Activated naive CD8-positive, alpha-beta T cell (primary cell): ENCODE data around the gene APBA2.

ENCODE experiments used
- H3K27ac Mint-ChIP-seq: one replicate; pipeline ENCODE4 v1.8.0; 2021; ENCODE audit warnings: mixed read lengths
- H3K27me3 Mint-ChIP-seq: one replicate; pipeline ENCODE4 v1.8.0; 2021; ENCODE audit warnings: mixed read lengths
- H3K36me3 Mint-ChIP-seq: one replicate; pipeline ENCODE4 v1.8.0; 2021; ENCODE audit warnings: mixed read lengths
- H3K4me1 Mint-ChIP-seq: one replicate; pipeline ENCODE4 v1.8.0; 2021; ENCODE audit warnings: low read depth, mixed read lengths
- H3K4me3 Mint-ChIP-seq: one replicate; pipeline ENCODE4 v1.8.0; 2021; ENCODE audit warnings: mild to moderate bottlenecking, mixed read lengths
- H3K9me3 Mint-ChIP-seq: one replicate; pipeline ENCODE4 v1.8.0; 2021; ENCODE audit warnings: low read depth, mixed read lengths

APBA2 gene

GRCh38 chr15:28923726-28924280 is 38.0 kb downstream of the APBA2 start:
- H3K4me3 Mint-ChIP-seq = no peak overlapping the region
- no peaks in the 10 kb centered on the region for H3K9me3 Mint-ChIP-seq
- H3K36me3 Mint-ChIP-seq = peaks cover 9% of the 10 kb centered on the region
- H3K27ac Mint-ChIP-seq = peak overlapping the region; percentile 56
- H3K4me1 Mint-ChIP-seq = peaks cover 75% of the 10 kb centered on the region
- no peaks in the 10 kb centered on the region for H3K27me3 Mint-ChIP-seq

GRCh38 chr15:28927043-28927442 is 41.3 kb downstream of the APBA2 start:
- peak overlapping the region; percentile 52 for H3K27ac Mint-ChIP-seq
- H3K27me3 Mint-ChIP-seq = no peaks in the 10 kb centered on the region
- no peaks in the 10 kb centered on the region for H3K9me3 Mint-ChIP-seq
- H3K4me1 Mint-ChIP-seq = peaks cover 65% of the 10 kb centered on the region
- no peak overlapping the region for H3K4me3 Mint-ChIP-seq
- peaks cover 16% of the 10 kb centered on the region for H3K36me3 Mint-ChIP-seq

GRCh38 chr15:28929200-28929599 is 43.4 kb downstream of the APBA2 start:
- H3K27ac Mint-ChIP-seq = no peak overlapping the region
- peaks cover 65% of the 10 kb centered on the region for H3K4me1 Mint-ChIP-seq
- no peaks in the 10 kb centered on the region for H3K27me3 Mint-ChIP-seq
- H3K4me3 Mint-ChIP-seq = no peak overlapping the region
- H3K9me3 Mint-ChIP-seq = no peaks in the 10 kb centered on the region
- H3K36me3 Mint-ChIP-seq = peaks cover 12% of the 10 kb centered on the region

- Mint-ChIP-seq H3K4me1 (peaks cover 65% of the 10 kb centered on the region), H3K27me3 (no peaks in the 10 kb centered on the region), H3K9me3 (no peaks in the 10 kb centered on the region), H3K4me3 (no peak overlapping the region), H3K27ac (peak overlapping the region; percentile 50), H3K36me3 (peaks cover 10% of the 10 kb centered on the region)
These were observed 44.2 kb downstream of the APBA2 start for GRCh38 chr15:28930011-28930410.

- Mint-ChIP-seq H3K4me3 (no peak overlapping the region), H3K27ac (peak overlapping the region; percentile 61), H3K27me3 (no peaks in the 10 kb centered on the region), H3K4me1 (peaks cover 65% of the 10 kb centered on the region), H3K9me3 (no peaks in the 10 kb centered on the region), H3K36me3 (peaks cover 9% of the 10 kb centered on the region)
These were observed 44.9 kb downstream of the APBA2 start for GRCh38 chr15:28930476-28931291.

GRCh38 chr15:28931828-28932227 is 46.1 kb downstream of the APBA2 start:
- Mint-ChIP-seq H3K4me1 (peaks cover 70% of the 10 kb centered on the region), H3K9me3 (no peaks in the 10 kb centered on the region), H3K4me3 (no peak overlapping the region), H3K27ac (peak overlapping the region; percentile 34), H3K27me3 (no peaks in the 10 kb centered on the region), H3K36me3 (peaks cover 9% of the 10 kb centered on the region)

GRCh38 chr15:28932361-28932760 is 46.6 kb downstream of the APBA2 start:
- peaks cover 73% of the 10 kb centered on the region for H3K4me1 Mint-ChIP-seq
- H3K27ac Mint-ChIP-seq = peak overlapping the region; percentile 41

GRCh38 chr15:28933710-28934445 is 48.1 kb downstream of the APBA2 start:
- H3K4me1 Mint-ChIP-seq = peaks cover 81% of the 10 kb centered on the region
- peaks cover 7% of the 10 kb centered on the region for H3K36me3 Mint-ChIP-seq
- peak overlapping the region; percentile 38 for H3K4me3 Mint-ChIP-seq
- H3K27ac Mint-ChIP-seq = peak overlapping the region; percentile 84
- H3K27me3 Mint-ChIP-seq = no peaks in the 10 kb centered on the region
- no peaks in the 10 kb centered on the region for H3K9me3 Mint-ChIP-seq

More at GRCh38 chr15:28932361-28932760, 46.6 kb downstream of the APBA2 start:
- H3K4me3 Mint-ChIP-seq = no peak overlapping the region
- H3K9me3 Mint-ChIP-seq = no peaks in the 10 kb centered on the region
- no peaks in the 10 kb centered on the region for H3K27me3 Mint-ChIP-seq
- peaks cover 9% of the 10 kb centered on the region for H3K36me3 Mint-ChIP-seq

GRCh38 chr15:28934645-28935044 is 48.9 kb downstream of the APBA2 start:
- Mint-ChIP-seq H3K9me3 (no peaks in the 10 kb centered on the region), H3K4me3 (peak overlapping the region; percentile 13), H3K27me3 (no peaks in the 10 kb centered on the region), H3K4me1 (peaks cover 83% of the 10 kb centered on the region), H3K27ac (peak overlapping the region; percentile 84), H3K36me3 (peaks cover 7% of the 10 kb centered on the region)

- H3K36me3 Mint-ChIP-seq = peaks cover 11% of the 10 kb centered on the region
- peaks cover 85% of the 10 kb centered on the region for H3K4me1 Mint-ChIP-seq
- H3K27ac Mint-ChIP-seq = peak overlapping the region; percentile 78
- H3K9me3 Mint-ChIP-seq = no peaks in the 10 kb centered on the region
- no peaks in the 10 kb centered on the region for H3K27me3 Mint-ChIP-seq
- H3K4me3 Mint-ChIP-seq = peak overlapping the region; percentile 66
These were observed 49.5 kb downstream of the APBA2 start for GRCh38 chr15:28935316-28935715.

GRCh38 chr15:28936081-28936480 is 50.3 kb downstream of the APBA2 start:
- peaks cover 87% of the 10 kb centered on the region for H3K4me1 Mint-ChIP-seq
- no peaks in the 10 kb centered on the region for H3K9me3 Mint-ChIP-seq
- peaks cover 11% of the 10 kb centered on the region for H3K36me3 Mint-ChIP-seq
- peak overlapping the region; percentile 66 for H3K4me3 Mint-ChIP-seq
- H3K27ac Mint-ChIP-seq = peak overlapping the region; percentile 16
- H3K27me3 Mint-ChIP-seq = no peaks in the 10 kb centered on the region

GRCh38 chr15:28936481-28936881 is 50.7 kb downstream of the APBA2 start:
- Mint-ChIP-seq H3K36me3 (peaks cover 11% of the 10 kb centered on the region), H3K27ac (peak overlapping the region; percentile 89), H3K4me3 (peak overlapping the region; percentile 72), H3K9me3 (no peaks in the 10 kb centered on the region), H3K4me1 (peaks cover 87% of the 10 kb centered on the region), H3K27me3 (no peaks in the 10 kb centered on the region)

GRCh38 chr15:28937271-28937670 is 51.5 kb downstream of the APBA2 start:
- H3K9me3 Mint-ChIP-seq = no peaks in the 10 kb centered on the region
- peak overlapping the region; percentile 89 for H3K27ac Mint-ChIP-seq
- H3K4me1 Mint-ChIP-seq = peaks cover 90% of the 10 kb centered on the region
- peaks cover 9% of the 10 kb centered on the region for H3K36me3 Mint-ChIP-seq
- peak overlapping the region; percentile 72 for H3K4me3 Mint-ChIP-seq
- no peaks in the 10 kb centered on the region for H3K27me3 Mint-ChIP-seq

GRCh38 chr15:28942046-28942445 is 56.3 kb downstream of the APBA2 start:
- Mint-ChIP-seq H3K27me3 (no peaks in the 10 kb centered on the region), H3K4me3 (peak overlapping the region; percentile 53), H3K36me3 (peaks cover 20% of the 10 kb centered on the region), H3K4me1 (peaks cover 83% of the 10 kb centered on the region), H3K27ac (peak overlapping the region; percentile 84), H3K9me3 (peaks cover 3% of the 10 kb centered on the region)

- Mint-ChIP-seq H3K27me3 (no peaks in the 10 kb centered on the region), H3K4me3 (peak overlapping the region; percentile 53), H3K4me1 (peaks cover 84% of the 10 kb centered on the region), H3K9me3 (peaks cover 3% of the 10 kb centered on the region), H3K27ac (peak overlapping the region; percentile 84), H3K36me3 (peaks cover 20% of the 10 kb centered on the region)
These were observed 56.8 kb downstream of the APBA2 start for GRCh38 chr15:28942571-28942970.
